ENCODE measurements around the gene SH3D21.
A peak's percentile ranks its signal among the peaks of the same experiment; 100 is the strongest.

SH3D21 gene

DNA sequence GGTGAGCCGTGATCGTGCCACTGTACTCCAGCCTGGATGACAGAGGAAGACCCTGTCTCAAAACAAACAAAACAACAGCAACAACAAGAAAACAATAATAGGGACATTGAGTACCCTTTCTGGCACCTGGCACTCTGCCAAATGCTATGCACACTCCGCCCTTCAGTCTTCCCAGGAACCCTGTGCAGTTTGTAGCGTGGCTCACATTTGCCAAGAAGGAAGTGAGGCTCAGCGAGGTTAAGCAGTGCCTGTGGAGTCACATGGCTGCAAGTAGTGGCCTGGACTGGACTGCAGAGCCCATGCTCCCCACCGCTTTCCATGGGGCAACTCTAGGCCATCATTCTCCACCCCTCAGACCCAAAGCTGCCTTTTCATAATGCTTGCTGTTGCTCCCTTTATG lies 22.5 kb downstream of the SH3D21 start:
- Histone ChIP-seq H2BK120ac (ENCODE audit: low read depth, low read length) (no peak overlapping the region), H4K8ac (ENCODE audit: low read length) (no peak overlapping the region), H2BK5ac (ENCODE audit: low read depth, low read length, poor library complexity, severe bottlenecking) (no peak overlapping the region), H3K14ac (ENCODE audit: low read length in 2 of 2) (peak overlapping the region in 1 of 2 experiments; percentile 74), H2AFZ (ENCODE audit: low read depth, low read length) (no peak overlapping the region), H3K9me3 (ENCODE audit: control insufficient read depth, low read length) (no peaks in the 10 kb centered on the region), H3K27me3 (ENCODE audit: control insufficient read depth in 1 of 2, insufficient read depth in 1 of 2, low read length in 2 of 2) (no peaks in the 10 kb centered on the region), H3K9ac (ENCODE audit: low read length) (no peak overlapping the region), H2AK5ac (ENCODE audit: low read length, severe bottlenecking) (no peak overlapping the region), H3K27ac (ENCODE audit: low read length, poor library complexity, severe bottlenecking) (no peak overlapping the region), H2BK15ac (ENCODE audit: low read depth, poor library complexity, severe bottlenecking) (no peak overlapping the region), H3K4me3 (ENCODE audit: insufficient read depth in 1 of 2, low read depth in 1 of 2, low read length in 2 of 2) (no peak overlapping the region), H4K91ac (ENCODE audit: low read length) (no peak overlapping the region), H3K18ac (ENCODE audit: low read depth in 1 of 2, low read length in 2 of 2) (peak overlapping the region in 1 of 2 experiments; percentile 81), H3K23ac (ENCODE audit: low read length in 2 of 2) (no peak overlapping the region), H2BK12ac (ENCODE audit: low read length in 2 of 2) (no peak overlapping the region), H3K4me2 (ENCODE audit: low read length, poor library complexity, severe bottlenecking) (no peak overlapping the region), H3K36me3 (ENCODE audit: control insufficient read depth in 1 of 2, insufficient read depth in 2 of 2, low read depth in 1 of 2, low read length in 2 of 2) (peaks cover 0 to 4% of the 10 kb centered on the region in 2 experiments), H3K4me1 (ENCODE audit: control insufficient read depth, insufficient read depth, low read depth, low read length) (peaks cover 27% of the 10 kb centered on the region), H3K4ac (ENCODE audit: low read depth in 1 of 2, low read length in 2 of 2) (no peak overlapping the region), H3K79me1 (replicated peaks; ENCODE audit: low read length, poor library complexity, severe bottlenecking) (peaks cover 7% of the 10 kb centered on the region)
- 84% methylated on average over 6 of the region's 6 CpGs for WGBS
- DNase-seq: no peak

DNA sequence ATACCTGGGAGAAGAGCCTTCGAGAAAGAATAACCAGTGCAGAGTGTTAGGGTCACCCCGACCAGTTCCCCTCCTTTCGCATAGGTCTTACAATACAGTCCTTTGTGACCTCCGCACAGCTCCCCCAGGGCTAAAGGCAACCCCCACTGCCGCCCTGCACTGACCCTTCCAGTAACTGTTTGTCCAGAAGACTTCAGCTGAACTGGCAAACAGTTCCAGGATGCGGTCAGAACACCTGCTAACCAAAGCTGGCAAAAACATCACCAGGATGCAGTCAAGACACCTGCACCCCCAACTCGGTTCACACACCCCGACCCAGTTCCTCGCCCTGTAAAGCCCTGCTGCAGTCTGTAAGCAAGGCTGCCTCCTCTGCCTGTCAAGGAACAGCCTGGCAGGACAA lies 23.6 kb downstream of the SH3D21 start:
- Histone ChIP-seq H2BK120ac (ENCODE audit: low read depth, low read length) (no peak overlapping the region), H4K91ac (ENCODE audit: low read length) (no peak overlapping the region), H3K79me1 (replicated peaks; ENCODE audit: low read length, poor library complexity, severe bottlenecking) (peaks cover 7% of the 10 kb centered on the region), H3K18ac (ENCODE audit: low read depth in 1 of 2, low read length in 2 of 2) (no peak overlapping the region), H2AFZ (ENCODE audit: low read depth, low read length) (no peak overlapping the region), H3K9me3 (ENCODE audit: control insufficient read depth, low read length) (no peaks in the 10 kb centered on the region), H3K4me2 (ENCODE audit: low read length, poor library complexity, severe bottlenecking) (no peak overlapping the region), H2BK12ac (ENCODE audit: low read length in 2 of 2) (no peak overlapping the region), H3K36me3 (ENCODE audit: control insufficient read depth in 1 of 2, insufficient read depth in 2 of 2, low read depth in 1 of 2, low read length in 2 of 2) (peaks cover 0 to 4% of the 10 kb centered on the region in 2 experiments), H3K27me3 (ENCODE audit: control insufficient read depth in 1 of 2, insufficient read depth in 1 of 2, low read length in 2 of 2) (no peaks in the 10 kb centered on the region), H3K14ac (ENCODE audit: low read length in 2 of 2) (no peak overlapping the region), H3K27ac (ENCODE audit: low read length, poor library complexity, severe bottlenecking) (no peak overlapping the region), H2BK5ac (ENCODE audit: low read depth, low read length, poor library complexity, severe bottlenecking) (no peak overlapping the region), H3K23ac (ENCODE audit: low read length in 2 of 2) (no peak overlapping the region), H3K4me3 (ENCODE audit: insufficient read depth in 1 of 2, low read depth in 1 of 2, low read length in 2 of 2) (no peak overlapping the region), H3K4ac (ENCODE audit: low read depth in 1 of 2, low read length in 2 of 2) (no peak overlapping the region), H2AK5ac (ENCODE audit: low read length, severe bottlenecking) (no peak overlapping the region), H3K4me1 (ENCODE audit: control insufficient read depth, insufficient read depth, low read depth, low read length) (peaks cover 22% of the 10 kb centered on the region), H2BK15ac (ENCODE audit: low read depth, poor library complexity, severe bottlenecking) (no peak overlapping the region), H4K8ac (ENCODE audit: low read length) (no peak overlapping the region), H3K9ac (ENCODE audit: low read length) (no peak overlapping the region)
- 88% methylated on average over 9 of the region's 9 CpGs for WGBS
- no peak for DNase-seq

DNA sequence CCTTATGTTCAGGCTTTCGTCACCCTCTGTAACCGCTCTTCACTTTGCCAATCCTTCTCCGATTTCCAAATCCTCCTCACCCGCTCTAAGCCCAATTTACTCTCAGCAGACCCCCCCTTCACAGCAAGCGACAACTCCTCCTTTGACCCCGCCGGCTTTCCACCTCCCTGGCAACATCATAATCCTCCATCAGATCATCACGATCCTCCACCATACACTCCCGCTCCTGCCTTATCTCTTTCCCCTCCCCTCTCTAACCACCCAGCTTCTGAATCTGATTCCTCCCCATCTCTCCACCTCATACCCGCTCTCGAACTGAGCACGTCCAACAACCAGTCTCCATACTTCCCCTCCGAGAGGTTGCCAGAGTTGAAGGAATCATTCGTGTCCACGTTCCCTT lies 24.8 kb downstream of the SH3D21 start:
- H4K91ac ChIP-seq (ENCODE audit: low read length): no peak overlapping the region
- H2BK12ac ChIP-seq (ENCODE audit: low read length in 2 of 2): no peak overlapping the region
- no peak overlapping the region for H2BK5ac ChIP-seq (ENCODE audit: low read depth, low read length, poor library complexity, severe bottlenecking)
- H3K9me3 ChIP-seq (ENCODE audit: control insufficient read depth, low read length): no peaks in the 10 kb centered on the region
- H3K36me3 ChIP-seq (ENCODE audit: control insufficient read depth in 1 of 2, insufficient read depth in 2 of 2, low read depth in 1 of 2, low read length in 2 of 2): peaks cover 0 to 4% of the 10 kb centered on the region in 2 experiments
- no peak overlapping the region for H2AK5ac ChIP-seq (ENCODE audit: low read length, severe bottlenecking)
- no peak overlapping the region for H3K9ac ChIP-seq (ENCODE audit: low read length)
- H3K23ac ChIP-seq (ENCODE audit: low read length in 2 of 2): no peak overlapping the region
- peaks cover 17% of the 10 kb centered on the region for H3K4me1 ChIP-seq (ENCODE audit: control insufficient read depth, insufficient read depth, low read depth, low read length)
- H2AFZ ChIP-seq (ENCODE audit: low read depth, low read length): no peak overlapping the region
- H3K14ac ChIP-seq (ENCODE audit: low read length in 2 of 2): no peak overlapping the region
- H3K4me3 ChIP-seq (ENCODE audit: insufficient read depth in 1 of 2, low read depth in 1 of 2, low read length in 2 of 2): no peak overlapping the region
- WGBS: 94% methylated on average over 15 of the region's 15 CpGs
- no peak overlapping the region for H3K27ac ChIP-seq (ENCODE audit: low read length, poor library complexity, severe bottlenecking)
- H3K4ac ChIP-seq (ENCODE audit: low read depth in 1 of 2, low read length in 2 of 2): no peak overlapping the region
- H2BK15ac ChIP-seq (ENCODE audit: low read depth, poor library complexity, severe bottlenecking): no peak overlapping the region
- no peak overlapping the region for H3K4me2 ChIP-seq (ENCODE audit: low read length, poor library complexity, severe bottlenecking)
- no peak overlapping the region for H4K8ac ChIP-seq (ENCODE audit: low read length)
- no peaks in the 10 kb centered on the region for H3K27me3 ChIP-seq (ENCODE audit: control insufficient read depth in 1 of 2, insufficient read depth in 1 of 2, low read length in 2 of 2)
- no peak for DNase-seq
- H3K18ac ChIP-seq (ENCODE audit: low read depth in 1 of 2, low read length in 2 of 2): no peak overlapping the region
- H3K79me1 ChIP-seq (replicated peaks; ENCODE audit: low read length, poor library complexity, severe bottlenecking): peaks cover 4% of the 10 kb centered on the region
- H2BK120ac ChIP-seq (ENCODE audit: low read depth, low read length): no peak overlapping the region

DNA sequence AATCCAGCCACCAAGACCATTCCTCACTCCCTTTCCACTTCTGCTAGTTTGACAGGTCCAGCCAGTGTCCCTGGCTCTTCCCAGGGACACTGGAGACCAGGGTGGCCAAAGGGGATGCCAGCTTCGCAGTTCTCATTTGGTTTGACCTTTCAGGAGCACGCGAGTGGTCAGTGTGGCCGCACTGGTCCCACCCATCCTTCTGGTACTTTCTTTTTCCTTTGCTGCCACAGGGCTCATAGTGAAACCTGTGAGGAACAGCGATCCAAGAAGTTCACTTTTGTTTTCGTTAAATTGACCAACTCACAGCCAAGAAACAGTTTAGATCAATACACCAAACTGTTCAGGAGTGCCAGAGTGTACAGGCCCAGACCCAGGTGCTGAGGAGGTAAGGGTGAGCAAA lies 31.7 kb downstream of the SH3D21 start:
- Histone ChIP-seq H3K4me2 (ENCODE audit: low read length, poor library complexity, severe bottlenecking) (no peak overlapping the region), H2BK120ac (ENCODE audit: low read depth, low read length) (no peak overlapping the region), H3K4me1 (ENCODE audit: control insufficient read depth, insufficient read depth, low read depth, low read length) (peaks cover 19% of the 10 kb centered on the region), H3K79me1 (replicated peaks; ENCODE audit: low read length, poor library complexity, severe bottlenecking) (peaks cover 3% of the 10 kb centered on the region), H3K9ac (ENCODE audit: low read length) (no peak overlapping the region), H2BK12ac (ENCODE audit: low read length in 2 of 2) (no peak overlapping the region), H3K27me3 (ENCODE audit: control insufficient read depth in 1 of 2, insufficient read depth in 1 of 2, low read length in 2 of 2) (no peaks in the 10 kb centered on the region), H3K14ac (ENCODE audit: low read length in 2 of 2) (peak overlapping the region in 1 of 2 experiments; percentile 47), H2AFZ (ENCODE audit: low read depth, low read length) (no peak overlapping the region), H4K8ac (ENCODE audit: low read length) (no peak overlapping the region), H3K36me3 (ENCODE audit: control insufficient read depth in 1 of 2, insufficient read depth in 2 of 2, low read depth in 1 of 2, low read length in 2 of 2) (peaks cover 35 to 47% of the 10 kb centered on the region in 2 experiments), H3K4ac (ENCODE audit: low read depth in 1 of 2, low read length in 2 of 2) (no peak overlapping the region), H2BK15ac (ENCODE audit: low read depth, poor library complexity, severe bottlenecking) (no peak overlapping the region), H3K4me3 (ENCODE audit: insufficient read depth in 1 of 2, low read depth in 1 of 2, low read length in 2 of 2) (no peak overlapping the region), H3K27ac (ENCODE audit: low read length, poor library complexity, severe bottlenecking) (no peak overlapping the region), H2AK5ac (ENCODE audit: low read length, severe bottlenecking) (no peak overlapping the region), H3K18ac (ENCODE audit: low read depth in 1 of 2, low read length in 2 of 2) (no peak overlapping the region), H2BK5ac (ENCODE audit: low read depth, low read length, poor library complexity, severe bottlenecking) (no peak overlapping the region), H3K9me3 (ENCODE audit: control insufficient read depth, low read length) (no peaks in the 10 kb centered on the region), H4K91ac (ENCODE audit: low read length) (no peak overlapping the region), H3K23ac (ENCODE audit: low read length in 2 of 2) (no peak overlapping the region)
- WGBS: 100% methylated on average over 6 of the region's 6 CpGs
- DNase-seq: no peak
